ENCODE measurements around the gene TUBG2.

GRCh38 chr17:42682722-42683403 is 23.8 kb downstream of the TUBG2 start:
- TF ChIP-seq YY1 (IDR thresholded peaks at IDR 0.05; ENCODE audit: insufficient read depth, insufficient read length) (no peak), SUZ12 (IDR thresholded peaks at IDR 0.05; ENCODE audit: extremely low read depth, insufficient read depth, insufficient read length) (no peak), ZNF274 (IDR thresholded peaks at IDR 0.05; ENCODE audit: low read depth, low read length) (no peak)
